DOHH2 (cell line): Measurements from ENCODE around the gene CCNF.

Experiments
- H3F3A ChIP-seq: fragments of 200-600 bp; sonication (generic), shearing (Covaris generic); 2 replicates; pipeline ENCODE4 v1.6.0; 2016; ENCODE audit warnings: antibody characterized with exemption, mild to moderate bottlenecking; ENCODE audit not compliant: control insufficient read depth, insufficient read depth
- H3K27ac ChIP-seq: fragments of 200-600 bp; sonication (generic); 2 replicates; pipeline ENCODE4 v1.5.1; 2014; ENCODE audit warnings: low read depth, mild to moderate bottlenecking, low read length, moderate library complexity
- H3K27me3 ChIP-seq: fragments of 200-600 bp; sonication (generic); 2 replicates; pipeline ENCODE4 v1.6.1; 2014; ENCODE audit warnings: mild to moderate bottlenecking, low read length, mixed read lengths; ENCODE audit not compliant: control insufficient read depth
- H3K36me3 ChIP-seq: fragments of 200-600 bp; sonication (generic); 2 replicates; pipeline ENCODE4 v1.6.1; 2014; ENCODE audit warnings: mild to moderate bottlenecking, low read length, moderate library complexity, mixed read lengths; ENCODE audit not compliant: control insufficient read depth
- H3K4me1 ChIP-seq: fragments of 200-600 bp; sonication (generic); 2 replicates; pipeline ENCODE4 v1.6.1; 2014; ENCODE audit warnings: mild to moderate bottlenecking, low read length, mixed read lengths; ENCODE audit not compliant: control insufficient read depth
- H3K4me2 ChIP-seq: fragments of 200-600 bp; sonication (generic); 2 replicates; pipeline ENCODE4 v1.6.0; 2014; ENCODE audit warnings: mild to moderate bottlenecking, low read length, moderate library complexity
- H3K4me3 ChIP-seq: fragments of 200-600 bp; sonication (generic); 2 replicates; pipeline ENCODE4 v1.5.1; 2014; ENCODE audit warnings: mild to moderate bottlenecking, low read length, mixed read lengths
- H3K79me2 ChIP-seq: fragments of 200-600 bp; sonication (generic); 2 replicates; pipeline ENCODE4 v1.6.1; 2014; ENCODE audit warnings: mild to moderate bottlenecking, low read length, mixed read lengths; ENCODE audit not compliant: control insufficient read depth
- H3K9me2 ChIP-seq: fragments of 200-600 bp; sonication (generic); replicated peaks from 2 replicates; pipeline ENCODE4 v1.6.1; 2014; ENCODE audit warnings: mild to moderate bottlenecking, low read length, mixed read lengths; ENCODE audit not compliant: control insufficient read depth
- H3K9me3 ChIP-seq: fragments of 200-600 bp; sonication (generic); 2 replicates; pipeline ENCODE4 v1.6.1; 2014; ENCODE audit warnings: antibody characterized with exemption, low read length, mixed read lengths; ENCODE audit not compliant: control insufficient read depth, insufficient read depth
- H4K20me1 ChIP-seq: fragments of 200-600 bp; sonication (generic); 2 replicates; pipeline ENCODE4 v1.6.0; 2014; ENCODE audit warnings: low read depth, mild to moderate bottlenecking, antibody characterized with exemption, low read length, moderate library complexity; ENCODE audit not compliant: control insufficient read depth, insufficient read depth
- CTCF ChIP-seq: fragments of 200-600 bp; sonication (generic); IDR thresholded peaks from one replicate; pipeline ENCODE4 v1.5.1; 2014; ENCODE audit warnings: antibody characterized with exemption, mild to moderate bottlenecking, low read depth, low read length; ENCODE audit not compliant: poor library complexity, severe bottlenecking
- EZH2phosphoT487 ChIP-seq: fragments of 200-600 bp; sonication (generic); IDR thresholded peaks from 2 replicates; pipeline ENCODE4 v1.6.1; 2017; ENCODE audit warnings: borderline replicate concordance, mild to moderate bottlenecking, antibody characterized with exemption, low read length, moderate library complexity, mixed read lengths

Gene CCNF

GRCh38 chr16:2388875-2389433, 40.3 kb upstream of the CCNF start:
- H3F3A ChIP-seq: no peaks in the 10 kb centered on the region
- no peak for TF ChIP-seq EZH2phosphoT487
- TF ChIP-seq CTCF: no peak
- H3K4me1 ChIP-seq: no peaks in the 10 kb centered on the region
- H4K20me1 ChIP-seq: no peaks in the 10 kb centered on the region
- H3K36me3 ChIP-seq: no peaks in the 10 kb centered on the region
- H3K4me3 ChIP-seq: no peak overlapping the region
- no peak overlapping the region for H3K27ac ChIP-seq
- H3K9me3 ChIP-seq: peaks cover 6% of the 10 kb centered on the region; the same call in 1 of the 2 replicates
- H3K9me2 ChIP-seq: no peaks in the 10 kb centered on the region
- H3K27me3 ChIP-seq: peaks cover 10% of the 10 kb centered on the region
- no peaks in the 10 kb centered on the region for H3K79me2 ChIP-seq
- H3K4me2 ChIP-seq: no peak overlapping the region

- TF ChIP-seq CTCF (no peak), EZH2phosphoT487 (no peak)
- Histone ChIP-seq H3K9me2 (no peaks in the 10 kb centered on the region), H3K27me3 (peaks cover 27% of the 10 kb centered on the region), H3K9me3 (peaks cover 6% of the 10 kb centered on the region; the same call in 1 of the 2 replicates), H3K4me3 (no peak overlapping the region), H3K36me3 (no peaks in the 10 kb centered on the region), H3K27ac (no peak overlapping the region), H3K4me1 (no peaks in the 10 kb centered on the region), H3K4me2 (no peak overlapping the region), H4K20me1 (no peaks in the 10 kb centered on the region), H3K79me2 (no peaks in the 10 kb centered on the region), H3F3A (no peaks in the 10 kb centered on the region)
Observed at GRCh38 chr16:2392025-2392424, 37.2 kb upstream of the CCNF start.

- Histone ChIP-seq H3K36me3 (no peaks in the 10 kb centered on the region), H4K20me1 (no peaks in the 10 kb centered on the region), H3K4me1 (no peaks in the 10 kb centered on the region), H3K27me3 (peaks cover 27% of the 10 kb centered on the region), H3K4me3 (no peak overlapping the region), H3K9me3 (no peaks in the 10 kb centered on the region), H3K79me2 (no peaks in the 10 kb centered on the region), H3K4me2 (no peak overlapping the region), H3F3A (no peaks in the 10 kb centered on the region), H3K9me2 (no peaks in the 10 kb centered on the region), H3K27ac (no peak overlapping the region)
- TF ChIP-seq EZH2phosphoT487: no peak
- no peak for TF ChIP-seq CTCF
Observed at GRCh38 chr16:2398520-2398919, 30.7 kb upstream of the CCNF start.
